GM12865 (cell line): ENCODE measurements around the gene GIPR.

Experiments
- DNase-seq: peaks from one replicate; pipeline ENCODE4 v3.0.0; 2010; ENCODE audit warnings: low read depth
- H3K4me3 ChIP-seq: 2 replicates; pipeline ENCODE4 v1.5.1; 2011; ENCODE audit warnings: mild to moderate bottlenecking, low read depth, low read length, control low read depth
- TF ChIP-seq, protein P1 (sequence below): IDR thresholded peaks from 2 replicates; pipeline ENCODE4 v1.5.1; 2011; ENCODE audit warnings: low read length, control low read depth, low read depth, inconsistent platforms; ENCODE audit not compliant: insufficient read depth; ENCODE audit errors: missing control alignments

Gene GIPR

DNA sequence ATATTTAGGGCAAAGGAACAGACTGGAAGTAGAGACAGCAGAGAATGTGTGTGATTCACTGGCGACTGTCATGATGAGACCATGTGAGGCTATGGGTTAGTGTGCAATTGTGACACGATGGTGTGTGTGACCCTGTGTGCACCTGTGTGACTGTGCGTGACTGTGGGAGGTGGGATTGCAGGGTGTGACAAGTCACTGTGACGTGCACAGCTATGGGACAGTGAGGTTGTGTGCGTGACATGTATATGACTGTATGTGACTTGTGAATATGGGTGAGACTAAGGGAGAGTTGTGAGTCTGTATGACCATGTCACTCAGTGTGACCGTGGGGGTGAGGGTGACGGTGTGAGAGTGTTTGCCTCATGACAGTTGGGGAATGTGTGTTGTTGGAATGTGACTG lies 3.4 kb upstream of the GIPR start:
- DNase-seq, result no peak
- H3K4me3 ChIP-seq, result no peak overlapping the region
- TF ChIP-seq, protein P1, sequence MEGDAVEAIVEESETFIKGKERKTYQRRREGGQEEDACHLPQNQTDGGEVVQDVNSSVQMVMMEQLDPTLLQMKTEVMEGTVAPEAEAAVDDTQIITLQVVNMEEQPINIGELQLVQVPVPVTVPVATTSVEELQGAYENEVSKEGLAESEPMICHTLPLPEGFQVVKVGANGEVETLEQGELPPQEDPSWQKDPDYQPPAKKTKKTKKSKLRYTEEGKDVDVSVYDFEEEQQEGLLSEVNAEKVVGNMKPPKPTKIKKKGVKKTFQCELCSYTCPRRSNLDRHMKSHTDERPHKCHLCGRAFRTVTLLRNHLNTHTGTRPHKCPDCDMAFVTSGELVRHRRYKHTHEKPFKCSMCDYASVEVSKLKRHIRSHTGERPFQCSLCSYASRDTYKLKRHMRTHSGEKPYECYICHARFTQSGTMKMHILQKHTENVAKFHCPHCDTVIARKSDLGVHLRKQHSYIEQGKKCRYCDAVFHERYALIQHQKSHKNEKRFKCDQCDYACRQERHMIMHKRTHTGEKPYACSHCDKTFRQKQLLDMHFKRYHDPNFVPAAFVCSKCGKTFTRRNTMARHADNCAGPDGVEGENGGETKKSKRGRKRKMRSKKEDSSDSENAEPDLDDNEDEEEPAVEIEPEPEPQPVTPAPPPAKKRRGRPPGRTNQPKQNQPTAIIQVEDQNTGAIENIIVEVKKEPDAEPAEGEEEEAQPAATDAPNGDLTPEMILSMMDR, result no peak

DNA sequence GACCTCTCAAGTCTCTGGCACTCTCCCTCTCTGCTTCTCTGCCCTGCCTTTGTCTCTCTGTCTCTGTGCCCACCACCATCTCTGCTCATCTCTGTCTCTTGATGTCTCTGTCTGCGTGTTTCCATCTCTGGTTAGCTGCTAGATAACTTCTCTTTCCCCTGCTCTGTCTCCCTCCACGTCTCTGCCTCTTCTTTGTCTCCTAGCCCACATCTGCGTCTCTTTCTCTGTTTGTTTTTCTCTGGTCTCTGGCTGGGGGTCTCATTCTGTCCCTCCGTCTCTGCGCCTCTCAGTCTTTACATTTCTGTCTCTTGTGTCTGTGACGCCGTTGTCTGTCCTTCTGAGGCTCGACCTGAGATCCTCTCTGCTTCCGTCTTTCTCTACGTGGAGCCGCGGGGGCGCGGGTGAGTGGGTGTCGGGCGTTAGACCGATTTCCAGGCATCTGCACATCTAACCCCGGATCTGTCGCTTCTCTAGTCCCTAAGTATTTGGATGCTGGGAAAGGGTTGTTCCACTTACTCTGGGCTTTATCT lies 386 bp downstream of the GIPR start:
- H3K4me3 ChIP-seq, result peak overlapping the region; percentile 79
- TF ChIP-seq, protein P1, result no peak
- no peak for DNase-seq

DNA sequence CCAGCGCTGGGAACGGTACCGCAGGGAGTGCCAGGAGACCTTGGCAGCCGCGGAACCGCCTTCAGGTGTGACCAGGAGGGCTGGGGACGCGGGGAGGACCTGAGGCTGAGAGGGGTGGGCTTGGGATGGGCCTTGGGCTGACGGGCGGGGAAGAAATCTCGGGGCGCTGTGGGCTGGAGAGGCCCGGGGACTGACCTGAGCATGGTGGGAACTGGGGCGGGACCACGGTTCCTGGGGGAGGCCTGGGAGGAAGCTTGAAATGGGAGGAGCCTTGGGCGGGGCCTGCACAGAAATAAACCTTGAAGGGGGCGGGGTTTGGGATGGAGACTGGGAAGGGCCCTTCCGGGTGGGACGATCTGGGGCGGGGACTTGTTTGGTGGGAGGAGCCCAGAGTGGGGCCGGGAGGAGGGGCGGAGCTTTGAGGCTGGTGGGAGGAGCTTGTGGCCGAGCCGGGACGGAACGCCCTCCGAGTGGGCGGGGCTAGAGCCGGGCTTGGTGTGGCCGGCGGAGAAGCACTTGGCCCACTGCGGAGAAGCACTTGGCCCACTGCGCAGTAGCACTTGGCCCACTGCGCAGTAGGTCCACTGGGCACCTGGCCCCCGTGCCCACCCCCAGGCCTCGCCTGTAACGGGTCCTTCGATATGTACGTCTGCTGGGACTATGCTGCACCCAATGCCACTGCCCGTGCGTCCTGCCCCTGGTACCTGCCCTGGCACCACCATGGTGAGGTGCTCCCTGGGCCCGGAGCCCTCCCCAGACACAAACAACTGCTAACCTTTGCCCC lies 2.8 kb downstream of the GIPR start:
- peak; percentile 95 for DNase-seq
- TF ChIP-seq, protein P1, result no peak
- H3K4me3 ChIP-seq, result peak overlapping the region; percentile 79

DNA sequence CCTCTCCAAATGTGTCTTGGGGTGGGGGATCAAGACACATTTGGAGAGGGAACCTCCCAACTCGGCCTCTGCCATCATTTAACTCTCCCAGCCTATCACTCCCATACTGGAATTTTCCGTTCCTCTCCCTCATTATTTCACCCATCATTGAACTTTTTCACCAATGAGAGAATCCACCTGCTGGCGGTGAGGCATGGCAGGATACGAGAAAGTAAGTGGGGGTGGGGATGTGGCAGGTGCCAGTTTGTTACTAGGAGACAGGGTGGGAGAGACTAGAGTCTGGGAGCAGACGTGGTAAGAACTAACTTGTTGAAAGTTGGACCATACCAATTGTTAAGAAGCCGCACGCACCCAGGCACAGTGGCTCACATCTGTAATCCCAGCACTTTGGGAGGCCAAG lies 6.9 kb downstream of the GIPR start:
- no peak overlapping the region for H3K4me3 ChIP-seq
- DNase-seq, result no peak
- TF ChIP-seq, protein P1, result no peak

DNA sequence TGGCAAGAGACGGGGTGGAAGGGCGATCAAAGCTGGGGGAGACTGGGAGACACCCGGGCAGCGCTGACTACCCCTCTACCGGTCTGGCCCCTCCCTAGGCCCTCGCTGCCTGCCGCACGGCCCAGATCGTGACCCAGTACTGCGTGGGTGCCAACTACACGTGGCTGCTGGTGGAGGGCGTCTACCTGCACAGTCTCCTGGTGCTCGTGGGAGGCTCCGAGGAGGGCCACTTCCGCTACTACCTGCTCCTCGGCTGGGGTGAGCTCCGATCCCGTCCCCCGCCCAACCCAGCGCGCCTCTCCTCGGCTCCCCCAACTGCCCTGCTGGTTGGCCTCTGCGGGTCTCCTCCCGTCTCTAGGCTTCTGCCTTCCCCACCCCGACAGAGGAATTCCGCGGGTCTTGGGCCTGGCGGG lies 8.8 kb downstream of the GIPR start:
- H3K4me3 ChIP-seq, result peak overlapping the region; percentile 46
- peak; percentile 36 for DNase-seq
- TF ChIP-seq, protein P1, result no peak

DNA sequence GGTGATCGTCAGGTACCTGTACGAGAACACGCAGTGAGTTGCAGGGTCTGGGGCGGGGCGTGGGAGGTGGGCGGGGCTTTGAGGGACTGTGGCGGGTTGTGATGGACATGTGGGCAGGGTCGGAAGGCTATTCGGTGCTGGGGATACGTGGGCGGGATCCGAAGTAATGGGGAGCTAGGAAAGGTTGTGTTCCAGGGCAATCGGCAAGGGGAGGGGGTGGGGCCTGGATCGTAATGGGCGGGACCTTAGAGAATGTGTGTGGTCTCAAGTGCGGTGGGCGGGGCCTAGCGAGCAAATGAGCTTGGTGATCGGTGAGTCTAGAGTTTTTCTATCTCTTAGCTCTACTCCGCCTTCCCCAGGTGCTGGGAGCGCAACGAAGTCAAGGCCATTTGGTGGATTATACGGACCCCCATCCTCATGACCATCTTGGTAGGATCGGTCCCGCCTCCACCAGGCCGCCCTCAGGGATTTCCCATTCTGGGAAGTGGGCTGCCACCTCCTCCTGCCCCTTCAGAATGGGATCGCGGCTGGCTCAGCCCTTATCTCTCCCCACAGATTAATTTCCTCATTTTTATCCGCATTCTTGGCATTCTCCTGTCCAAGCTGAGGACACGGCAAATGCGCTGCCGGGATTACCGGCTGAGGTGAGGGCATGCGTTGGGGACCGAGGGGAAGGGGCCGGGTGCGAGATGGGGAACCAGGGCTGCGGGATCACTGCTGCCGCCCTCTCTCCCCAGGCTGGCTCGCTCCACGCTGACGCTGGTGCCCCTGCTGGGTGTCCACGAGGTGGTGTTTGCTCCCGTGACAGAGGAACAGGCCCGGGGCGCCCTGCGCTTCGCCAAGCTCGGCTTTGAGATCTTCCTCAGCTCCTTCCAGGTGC lies 9.6 kb downstream of the GIPR start:
- DNase-seq, result peak; percentile 93
- TF ChIP-seq, protein P1, result peak; percentile 11
- peak overlapping the region; percentile 34 for H3K4me3 ChIP-seq
